IMR-90 (cell line): Measurements from ENCODE around the gene KIAA0825. TPM values are rescaled to one million over a fixed set of nuclear protein-coding genes. Genes with fewer than 3 reads are reported as not detected.

Experiments used
- ATAC-seq: fragments of 200-7000 bp; cut with Tn5 transposase; 2 replicates; pipeline ENCODE4 v1.9.1; 2020; ENCODE audit warnings: low read depth, mild to moderate bottlenecking, moderate library complexity
- BruUV-seq: library from RNA; stranded (reverse); fragments of 400-500 nt; replicated peaks from 2 replicates; lab custom pipeline; 2021; lab: Mats Ljungman, UMichigan
- CTCF ChIA-PET: fragments of 300-600 bp; formaldehyde crosslinking; extraction: SDS; loops from one replicate; lab custom pipeline; 2021; ENCODE audit warnings: antibody characterized with exemption; lab: Yijun Ruan, JAX
- POLR2A ChIA-PET: fragments of 300-600 bp; sonication (Branson Sonifier 250); formaldehyde crosslinking; loops from one replicate; lab custom pipeline; 2022; ENCODE audit warnings: antibody characterized with exemption; ENCODE audit not compliant: unreplicated experiment; lab: Charles Lee
- DNase-seq: peaks from one replicate; pipeline ENCODE4 v3.0.0; 2013
- H2AFZ ChIP-seq: replicated peaks from 2 replicates; pipeline ENCODE3; 2013; ENCODE audit warnings: low read length, mild to moderate bottlenecking; ENCODE audit not compliant: poor library complexity
- H2AK5ac ChIP-seq: 2 replicates; pipeline ENCODE4 v1.6.1; 2013; ENCODE audit warnings: low read depth, low read length, inconsistent platforms
- H2AK9ac ChIP-seq: replicated peaks from 2 replicates; pipeline ENCODE3; 2013; ENCODE audit warnings: mild to moderate bottlenecking, low read depth, low read length, moderate library complexity; ENCODE audit not compliant: poor library complexity
- H2BK120ac ChIP-seq: 2 replicates; pipeline ENCODE4 v1.6.1; 2013; ENCODE audit warnings: low read depth, low read length, inconsistent platforms
- H2BK15ac ChIP-seq: 3 replicates; pipeline ENCODE4 v1.6.1; 2013; ENCODE audit warnings: low read depth, low read length, inconsistent platforms
- H2BK20ac ChIP-seq: 2 replicates; pipeline ENCODE4 v1.6.1; 2013; ENCODE audit warnings: low read depth, mild to moderate bottlenecking, inconsistent platforms, low read length, moderate library complexity
- H2BK5ac ChIP-seq: 2 replicates; pipeline ENCODE4 v1.6.1; 2013; ENCODE audit warnings: mild to moderate bottlenecking, low read depth, low read length, inconsistent platforms; ENCODE audit not compliant: poor library complexity, severe bottlenecking
- H3K14ac ChIP-seq: replicated peaks from 2 replicates; pipeline ENCODE4 v1.6.1; 2013; ENCODE audit warnings: low read depth, low read length, inconsistent platforms
- H3K18ac ChIP-seq: 2 replicates; pipeline ENCODE4 v1.6.1; 2013; ENCODE audit warnings: low read depth, low read length, control low read depth
- H3K23ac ChIP-seq: 2 replicates; pipeline ENCODE4 v1.6.1; 2013; ENCODE audit warnings: low read depth, low read length, inconsistent platforms
- H3K27ac ChIP-seq: 2 replicates; pipeline ENCODE4 v1.5.1; 2013; ENCODE audit warnings: mild to moderate bottlenecking, control low read depth, low read length; ENCODE audit not compliant: insufficient read depth
- H3K27me3 ChIP-seq: 2 replicates; pipeline ENCODE4 v1.6.1; 2013; ENCODE audit warnings: low read length; ENCODE audit not compliant: control insufficient read depth, insufficient read depth
- H3K36me3 ChIP-seq: 2 replicates; pipeline ENCODE4 v1.6.1; 2013; ENCODE audit warnings: low read length, mixed read lengths; ENCODE audit not compliant: control insufficient read depth, insufficient read depth
- H3K4ac ChIP-seq: 2 replicates; pipeline ENCODE4 v1.6.1; 2013; ENCODE audit warnings: low read depth, low read length, inconsistent platforms
- H3K4me1 ChIP-seq: 2 replicates; pipeline ENCODE4 v1.6.1; 2013; ENCODE audit warnings: low read length, mixed read lengths; ENCODE audit not compliant: control insufficient read depth, insufficient read depth
- H3K4me2 ChIP-seq: 2 replicates; pipeline ENCODE4 v1.6.1; 2013; ENCODE audit warnings: low read depth, mild to moderate bottlenecking, control low read depth, low read length, moderate library complexity
- H3K4me3 ChIP-seq: 2 replicates; pipeline ENCODE4 v1.5.1; 2013; ENCODE audit warnings: low read depth, mild to moderate bottlenecking, control low read depth, low read length, moderate library complexity; ENCODE audit not compliant: insufficient read depth
- H3K56ac ChIP-seq: 2 replicates; pipeline ENCODE4 v1.6.1; 2013; ENCODE audit warnings: low read length, inconsistent platforms; ENCODE audit not compliant: insufficient read depth; ENCODE audit errors: extremely low read depth
- H3K79me1 ChIP-seq, 2 experiments: 2 replicates each; pipeline ENCODE4 v1.6.1; 2013; ENCODE audit warnings: low read length in 2 of 2, inconsistent platforms in 1 of 2, low read depth in 1 of 2
- H3K9ac ChIP-seq: 2 replicates; pipeline ENCODE4 v1.6.1; 2013; ENCODE audit warnings: low read depth, low read length, control low read depth
- H3K9me1 ChIP-seq: 2 replicates; pipeline ENCODE4 v1.6.1; 2013; ENCODE audit warnings: low read length, inconsistent platforms; ENCODE audit not compliant: insufficient read depth
- H3K9me3 ChIP-seq: 2 replicates; pipeline ENCODE4 v1.6.1; 2013; ENCODE audit warnings: low read length; ENCODE audit not compliant: control insufficient read depth, insufficient read depth
- H4K20me1 ChIP-seq: 2 replicates; pipeline ENCODE4 v1.6.1; 2013; ENCODE audit warnings: low read length, inconsistent platforms; ENCODE audit not compliant: insufficient read depth
- H4K5ac ChIP-seq: 2 replicates; pipeline ENCODE4 v1.6.1; 2013; ENCODE audit warnings: mild to moderate bottlenecking, low read depth, low read length, control low read depth
- H4K8ac ChIP-seq, 2 experiments: 2 replicates each; pipeline ENCODE4 v1.6.1; 2013; ENCODE audit warnings: low read depth in 2 of 2, low read length in 2 of 2, control low read depth in 1 of 2, inconsistent platforms in 1 of 2
- H4K91ac ChIP-seq: 2 replicates; pipeline ENCODE4 v1.6.1; 2013; ENCODE audit warnings: low read depth, low read length, inconsistent platforms; ENCODE audit not compliant: insufficient read depth
- CHD1 ChIP-seq: IDR thresholded peaks from 2 replicates; pipeline ENCODE4 v1.6.1; 2012; ENCODE audit warnings: low read depth, low read length, improper control_type of control experiment
- FOS ChIP-seq: fragments of 150-350 bp; IDR thresholded peaks from 2 replicates; pipeline ENCODE4 v1.6.1; 2016; ENCODE audit warnings: low read depth, low read length
- MAFK ChIP-seq: IDR thresholded peaks from 2 replicates; pipeline ENCODE4 v1.6.1; 2012; ENCODE audit warnings: low read depth, low read length, improper control_type of control experiment
- MXI1 ChIP-seq: IDR thresholded peaks from 2 replicates; pipeline ENCODE4 v1.6.1; 2012; ENCODE audit warnings: low read depth, mild to moderate bottlenecking, low read length, moderate library complexity, borderline replicate concordance
- RCOR1 ChIP-seq: IDR thresholded peaks from 2 replicates; pipeline ENCODE4 v1.6.1; 2012; ENCODE audit warnings: mild to moderate bottlenecking, low read length, improper control_type of control experiment; ENCODE audit not compliant: insufficient replicate concordance
- RFX5 ChIP-seq: IDR thresholded peaks from 2 replicates; pipeline ENCODE4 v1.8.0; 2012; ENCODE audit warnings: low read depth, mild to moderate bottlenecking, low read length, moderate library complexity
- WGBS, 2 experiments: methylation state at CpG; one replicate each; pipeline versions ENCODE4 v1.1.5 to v1.1.7; 2013; ENCODE audit warnings: missing lambda C conversion rate in 2 of 2; ENCODE audit not compliant: insufficient read length in 1 of 2; ENCODE audit errors: extremely low coverage in 2 of 2; 5-methylcytosine and 5-hydroxymethylcytosine counted together
- dilution Hi-C: fragments of 300-500 bp; cut with HindIII; formaldehyde crosslinking; loops from one replicate; pipeline ENCODE4 v1.14.3; 2018; ENCODE audit warnings: low sequenced_read_pairs; ENCODE audit not compliant: unreplicated experiment
- in situ Hi-C: fragments of 300-500 bp; cut with MboI; formaldehyde crosslinking; loops from 3 replicates; pipeline ENCODE4 v1.14.3; 2019; ENCODE audit warnings: low sequenced_read_pairs, inconsistent platforms, mixed read lengths
- intact Hi-C: fragments of 100-400 bp; cut with micrococcal nuclease; formaldehyde crosslinking; loops from 2 replicates; pipeline ENCODE4 v1.10.0; 2022
- polyA plus RNA-seq, 3 experiments: library from polyadenylated mRNA; depleted of rRNA; stranded (reverse); fragments of >200 nt; gene quantifications; 2 replicates each; pipeline ENCODE4 v1.2.3, GENCODE V29; 2012; ENCODE audit warnings: low replicate concordance in 1 of 3
- total RNA-seq: library from RNA; depleted of rRNA; stranded (reverse); fragments of >200 nt; gene quantifications from 2 replicates; pipeline ENCODE4 v1.2.3, GENCODE V29; 2012
- TF ChIP-seq, protein P1 (sequence below): fragments of 150-350 bp; IDR thresholded peaks from 2 replicates; pipeline ENCODE4 v1.6.1; 2016; ENCODE audit warnings: low read depth, mild to moderate bottlenecking, low read length, moderate library complexity, borderline replicate concordance
- TF ChIP-seq, protein P2 (sequence below): fragments of 150-350 bp; IDR thresholded peaks from 2 replicates; pipeline ENCODE4 v1.6.1; 2017; ENCODE audit warnings: mild to moderate bottlenecking, antibody characterized with exemption, low read length, low read depth

KIAA0825 gene
- total and polyA plus RNA-seq, 2 of the 4 experiments (the other 2 are of a cell fraction): 0.46 to 1.8 TPM

DNA sequence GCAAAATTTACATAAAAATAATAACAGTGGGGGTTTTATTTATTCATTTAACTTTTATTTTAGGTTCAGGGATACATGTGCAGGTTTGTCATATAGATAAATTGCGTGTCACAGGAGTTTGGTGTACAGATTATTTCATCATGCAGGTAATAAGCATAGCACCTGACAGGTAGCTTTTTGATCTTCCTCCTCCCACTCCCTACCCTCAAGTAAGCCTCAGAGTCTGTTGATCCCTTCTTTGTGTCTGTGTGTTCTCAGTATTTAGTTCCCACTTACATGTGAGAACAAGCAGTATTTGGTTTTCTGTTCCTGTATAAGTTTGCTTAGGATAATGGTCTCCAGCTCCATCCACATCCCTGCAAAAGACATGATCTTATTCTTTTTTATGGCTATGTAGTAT is 240.3 kb downstream of the KIAA0825 start:
- no peak overlapping the region for H3K9ac ChIP-seq
- no peak overlapping the region for H2BK120ac ChIP-seq
- H2BK15ac ChIP-seq: no peak overlapping the region
- no peaks in the 10 kb centered on the region for H3K9me3 ChIP-seq
- POLR2A ChIA-PET: no interaction called here
- CTCF ChIA-PET: no interaction called here
- H2AK5ac ChIP-seq: no peak overlapping the region
- DNase-seq: no peak
- no peak overlapping the region for H4K5ac ChIP-seq
- H4K8ac ChIP-seq: no peak overlapping the region
- no peak for ATAC-seq
- WGBS, 2 experiments: no CpG with 5 or more reads among the region's 1 CpG
- no peak overlapping the region for H2AK9ac ChIP-seq
- H3K4me1 ChIP-seq: no peaks in the 10 kb centered on the region
- in situ Hi-C loops (no loop called here), intact Hi-C loops (no loop called here), dilution Hi-C loops (no loop called here)
- H3K27me3 ChIP-seq: no peaks in the 10 kb centered on the region; the same call in 1 of the 2 replicates
- H3K56ac ChIP-seq: no peak overlapping the region
- H3K79me1 ChIP-seq: no peaks in the 10 kb centered on the region
- H3K27ac ChIP-seq: no peak overlapping the region
- H2BK20ac ChIP-seq: no peak overlapping the region
- no peak overlapping the region for H4K91ac ChIP-seq
- no peaks in the 10 kb centered on the region for H4K20me1 ChIP-seq
- H3K4me3 ChIP-seq: no peak overlapping the region
- no peak overlapping the region for H2AFZ ChIP-seq
- no peak overlapping the region for H2BK5ac ChIP-seq
- TF ChIP-seq MXI1 (no peak), RCOR1 (no peak), MAFK (no peak), RFX5 (no peak), CHD1 (no peak), FOS (no peak)
- TF ChIP-seq, protein P1, sequence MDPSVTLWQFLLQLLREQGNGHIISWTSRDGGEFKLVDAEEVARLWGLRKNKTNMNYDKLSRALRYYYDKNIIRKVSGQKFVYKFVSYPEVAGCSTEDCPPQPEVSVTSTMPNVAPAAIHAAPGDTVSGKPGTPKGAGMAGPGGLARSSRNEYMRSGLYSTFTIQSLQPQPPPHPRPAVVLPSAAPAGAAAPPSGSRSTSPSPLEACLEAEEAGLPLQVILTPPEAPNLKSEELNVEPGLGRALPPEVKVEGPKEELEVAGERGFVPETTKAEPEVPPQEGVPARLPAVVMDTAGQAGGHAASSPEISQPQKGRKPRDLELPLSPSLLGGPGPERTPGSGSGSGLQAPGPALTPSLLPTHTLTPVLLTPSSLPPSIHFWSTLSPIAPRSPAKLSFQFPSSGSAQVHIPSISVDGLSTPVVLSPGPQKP: no peak
- TF ChIP-seq, protein P2, sequence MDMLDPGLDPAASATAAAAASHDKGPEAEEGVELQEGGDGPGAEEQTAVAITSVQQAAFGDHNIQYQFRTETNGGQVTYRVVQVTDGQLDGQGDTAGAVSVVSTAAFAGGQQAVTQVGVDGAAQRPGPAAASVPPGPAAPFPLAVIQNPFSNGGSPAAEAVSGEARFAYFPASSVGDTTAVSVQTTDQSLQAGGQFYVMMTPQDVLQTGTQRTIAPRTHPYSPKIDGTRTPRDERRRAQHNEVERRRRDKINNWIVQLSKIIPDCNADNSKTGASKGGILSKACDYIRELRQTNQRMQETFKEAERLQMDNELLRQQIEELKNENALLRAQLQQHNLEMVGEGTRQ: no peak
- no peaks in the 10 kb centered on the region for H3K36me3 ChIP-seq
- H3K4me2 ChIP-seq: no peak overlapping the region
- no peak overlapping the region for H3K4ac ChIP-seq
- no peak overlapping the region for H3K14ac ChIP-seq
- no peaks in the 10 kb centered on the region for H3K9me1 ChIP-seq
- BruUV-seq: no TSS peak
- no peak overlapping the region for H3K23ac ChIP-seq
- H3K18ac ChIP-seq: no peak overlapping the region
